Peyer's patch (tissue), 4 donors: ENCODE data around the gene OLA1.

ENCODE experiments used
- POLR2A ChIP-seq, 2 donors: fragments of 450-650 bp; IDR thresholded peaks; one replicate each; pipeline ENCODE4 v1.5.1; 2017; ENCODE audit warnings: antibody characterized with exemption in 2 of 2, mild to moderate bottlenecking in 2 of 2, moderate library complexity in 2 of 2
- TF ChIP-seq, protein P1 (sequence below), 6 experiments: fragments of 450-650 bp in 4 of 6; fragments of 200-600 bp in 2 of 6; sonication (generic) in 1 of 6; IDR thresholded peaks; one replicate each; pipeline ENCODE4 v1.5.1; 2017 to 2019; ENCODE audit warnings: antibody characterized with exemption in 6 of 6, mild to moderate bottlenecking in 3 of 6, moderate library complexity in 1 of 6

DNA sequence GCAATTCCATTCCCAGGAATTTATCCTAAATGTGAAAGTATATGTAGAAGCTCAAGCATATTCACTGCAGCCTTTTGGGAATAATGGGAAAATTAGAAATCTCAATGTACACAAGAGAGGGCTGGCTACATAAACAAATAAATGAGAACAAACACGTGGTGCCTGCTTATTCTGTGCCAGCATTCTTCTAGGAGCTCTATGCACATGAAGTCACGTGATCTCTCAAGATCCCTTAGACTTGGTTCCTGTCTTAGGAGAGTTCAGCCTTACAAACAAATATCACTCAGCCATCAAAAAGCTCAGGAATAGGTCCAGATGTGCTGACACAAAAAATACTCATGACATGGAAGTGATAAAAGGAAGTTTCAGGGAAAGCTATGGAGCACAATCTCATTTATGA is 190.3 kb downstream of the OLA1 start:
- TF ChIP-seq POLR2A (IDR thresholded peaks at IDR 0.05) = no peak
- TF ChIP-seq, protein P1, sequence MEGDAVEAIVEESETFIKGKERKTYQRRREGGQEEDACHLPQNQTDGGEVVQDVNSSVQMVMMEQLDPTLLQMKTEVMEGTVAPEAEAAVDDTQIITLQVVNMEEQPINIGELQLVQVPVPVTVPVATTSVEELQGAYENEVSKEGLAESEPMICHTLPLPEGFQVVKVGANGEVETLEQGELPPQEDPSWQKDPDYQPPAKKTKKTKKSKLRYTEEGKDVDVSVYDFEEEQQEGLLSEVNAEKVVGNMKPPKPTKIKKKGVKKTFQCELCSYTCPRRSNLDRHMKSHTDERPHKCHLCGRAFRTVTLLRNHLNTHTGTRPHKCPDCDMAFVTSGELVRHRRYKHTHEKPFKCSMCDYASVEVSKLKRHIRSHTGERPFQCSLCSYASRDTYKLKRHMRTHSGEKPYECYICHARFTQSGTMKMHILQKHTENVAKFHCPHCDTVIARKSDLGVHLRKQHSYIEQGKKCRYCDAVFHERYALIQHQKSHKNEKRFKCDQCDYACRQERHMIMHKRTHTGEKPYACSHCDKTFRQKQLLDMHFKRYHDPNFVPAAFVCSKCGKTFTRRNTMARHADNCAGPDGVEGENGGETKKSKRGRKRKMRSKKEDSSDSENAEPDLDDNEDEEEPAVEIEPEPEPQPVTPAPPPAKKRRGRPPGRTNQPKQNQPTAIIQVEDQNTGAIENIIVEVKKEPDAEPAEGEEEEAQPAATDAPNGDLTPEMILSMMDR (IDR thresholded peaks at IDR 0.05) = no peak
